Mesodermal cell (in vitro differentiated cells): ENCODE results near the gene SLC17A2.

ENCODE experiments used
- H3K27ac ChIP-seq: 2 replicates; pipeline ENCODE4 v1.7.0; 2013; ENCODE audit warnings: mild to moderate bottlenecking, low read depth, low read length, moderate library complexity; ENCODE audit not compliant: severe bottlenecking
- H3K36me3 ChIP-seq: 2 replicates; pipeline ENCODE4 v1.7.1; 2013; ENCODE audit warnings: mild to moderate bottlenecking, low read length, moderate library complexity; ENCODE audit not compliant: control insufficient read depth, insufficient read depth
- H3K4me1 ChIP-seq: one replicate; pipeline ENCODE4 v1.7.1; 2013; ENCODE audit warnings: mild to moderate bottlenecking, low read length; ENCODE audit not compliant: insufficient read depth, control insufficient read depth, poor library complexity, severe bottlenecking
- H3K4me3 ChIP-seq: 2 replicates; pipeline ENCODE4 v1.7.0; 2013; ENCODE audit warnings: low read length, control low read depth, mild to moderate bottlenecking; ENCODE audit not compliant: insufficient read depth, poor library complexity, severe bottlenecking; ENCODE audit errors: extremely low read depth
- H3K9me3 ChIP-seq: 2 replicates; pipeline ENCODE4 v1.7.1; 2013; ENCODE audit warnings: mild to moderate bottlenecking, low read length, moderate library complexity; ENCODE audit not compliant: control insufficient read depth
- WGBS, 2 experiments: methylation state at CpG; one replicate each; pipeline ENCODE4 v1.1.5; 2013; ENCODE audit warnings: missing lambda C conversion rate in 2 of 2; ENCODE audit not compliant: insufficient coverage in 2 of 2; 5-methylcytosine and 5-hydroxymethylcytosine counted together

SLC17A2 gene

DNA sequence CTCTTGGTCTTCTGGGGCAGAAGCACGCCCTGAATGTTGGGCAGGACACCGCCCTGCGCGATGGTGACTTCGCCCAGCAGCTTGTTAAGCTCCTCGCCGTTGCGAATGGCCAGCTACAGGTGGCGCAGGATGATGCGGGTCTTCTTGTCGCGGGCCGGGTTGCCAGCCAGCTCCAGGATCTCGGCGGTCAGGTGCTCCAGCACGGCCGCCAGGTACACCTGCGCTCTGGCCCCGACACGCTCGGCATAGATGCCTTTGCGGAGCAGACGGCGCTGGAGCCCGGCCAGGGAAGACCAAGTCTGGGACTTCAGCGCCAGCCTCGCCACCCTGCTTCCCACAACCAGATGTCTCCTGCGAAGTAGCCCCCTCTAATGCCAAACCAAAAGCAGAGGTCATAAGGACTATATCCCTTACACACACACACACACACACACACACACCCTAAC is 48.4 kb downstream of the SLC17A2 start:
- Histone ChIP-seq H3K27ac (no peak overlapping the region), H3K36me3 (no peaks in the 10 kb centered on the region), H3K4me1 (no peaks in the 10 kb centered on the region), H3K9me3 (no peaks in the 10 kb centered on the region), H3K4me3 (no peak overlapping the region)
- WGBS, 2 experiments = 92 to 97% methylated on average over 23 to 28 of the region's 28 CpGs

- no peaks in the 10 kb centered on the region for H3K9me3 ChIP-seq
- H3K36me3 ChIP-seq = no peaks in the 10 kb centered on the region
- no peaks in the 10 kb centered on the region for H3K4me1 ChIP-seq
- WGBS, 2 experiments = 92 to 100% methylated on average over 2 of the region's 4 CpGs
- H3K27ac ChIP-seq = no peak overlapping the region
- no peak overlapping the region for H3K4me3 ChIP-seq
These were observed 49.9 kb downstream of the SLC17A2 start for GRCh38 chr6:25880601-25881000.

DNA sequence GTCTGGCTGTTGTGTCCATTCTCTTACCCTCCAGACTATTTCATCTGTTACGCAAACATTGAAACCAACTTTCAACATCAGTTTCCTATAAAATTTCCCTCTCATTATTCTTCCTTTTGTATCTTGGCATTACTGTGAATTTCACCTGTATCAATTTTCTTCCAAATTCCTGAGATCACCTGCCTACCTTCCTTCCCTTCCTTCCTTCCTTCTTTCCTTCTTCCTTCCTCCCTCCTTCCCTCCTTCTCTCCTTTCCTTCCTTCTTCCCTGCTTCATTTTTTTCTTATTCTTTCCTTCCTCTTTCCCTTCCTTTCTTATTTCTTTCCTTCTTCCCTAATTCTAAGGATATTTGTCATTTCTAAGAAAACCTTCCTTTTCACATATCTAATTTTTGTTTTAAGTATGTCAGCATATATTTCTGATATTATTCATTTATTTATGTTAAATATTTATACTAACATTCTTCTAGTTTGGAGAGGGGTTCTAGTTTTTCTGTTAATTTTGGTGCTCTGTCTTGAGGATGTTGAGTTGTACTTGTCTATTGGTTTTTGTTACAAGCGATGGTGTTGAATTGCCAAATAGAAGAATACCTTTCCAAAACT is 51.7 kb downstream of the SLC17A2 start:
- H3K4me1 ChIP-seq = no peaks in the 10 kb centered on the region
- H3K27ac ChIP-seq = no peak overlapping the region
- H3K36me3 ChIP-seq = no peaks in the 10 kb centered on the region
- 86 to 94% methylated on average over 1 of the region's 2 CpGs for WGBS, 2 experiments
- H3K4me3 ChIP-seq = no peak overlapping the region
- H3K9me3 ChIP-seq = no peaks in the 10 kb centered on the region

GRCh38 chr6:25875926-25876602 is 54.4 kb downstream of the SLC17A2 start:
- H3K27ac ChIP-seq = no peak overlapping the region
- H3K4me3 ChIP-seq = no peak overlapping the region
- no peaks in the 10 kb centered on the region for H3K9me3 ChIP-seq
- H3K4me1 ChIP-seq = no peaks in the 10 kb centered on the region
- 100% methylated on average over 1 of the region's 3 CpGs; no CpG with 5 or more reads in 1 of the 2 experiments for WGBS, 2 experiments
- H3K36me3 ChIP-seq = no peaks in the 10 kb centered on the region

- Histone ChIP-seq H3K4me1 (no peaks in the 10 kb centered on the region), H3K36me3 (no peaks in the 10 kb centered on the region), H3K4me3 (no peak overlapping the region), H3K9me3 (no peaks in the 10 kb centered on the region), H3K27ac (no peak overlapping the region)
- 80% methylated on average over 1 of the region's 3 CpGs; no CpG with 5 or more reads in 1 of the 2 experiments for WGBS, 2 experiments
These were observed 55.0 kb downstream of the SLC17A2 start for GRCh38 chr6:25875563-25875905.

DNA sequence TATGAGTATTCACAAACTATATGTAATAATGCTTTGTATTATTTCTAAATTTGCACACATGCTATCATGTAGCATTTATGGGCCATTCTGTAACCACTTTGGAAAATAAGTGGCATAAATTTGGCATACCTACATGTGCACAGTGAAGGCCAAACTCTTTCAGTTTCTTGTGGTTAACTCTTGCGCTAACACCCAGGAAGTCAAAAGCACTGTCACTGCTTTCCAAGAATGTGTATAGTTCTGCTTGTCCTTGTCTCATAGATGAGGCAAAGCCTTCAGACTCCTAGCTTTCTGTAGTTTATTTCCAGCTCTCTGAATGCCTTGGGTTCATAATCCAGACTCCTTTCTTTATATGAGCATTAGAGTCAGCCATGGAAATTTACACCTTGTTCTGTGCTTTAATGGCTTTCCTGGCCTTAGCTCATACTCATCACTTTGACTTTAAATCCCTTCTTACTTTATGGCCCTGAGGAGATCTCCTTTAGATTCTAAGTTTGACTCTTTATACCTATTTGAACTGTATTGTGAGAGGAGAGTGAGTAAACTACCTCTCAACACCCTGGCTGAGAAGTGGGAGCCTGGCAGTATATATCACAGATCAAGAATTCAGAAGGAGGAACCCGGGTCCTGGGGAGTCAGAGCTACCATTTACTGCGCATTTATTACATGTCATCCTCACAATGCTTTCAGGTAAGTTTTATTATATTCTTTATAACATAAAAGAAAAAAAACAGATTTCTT is 55.5 kb downstream of the SLC17A2 start:
- H3K9me3 ChIP-seq = no peaks in the 10 kb centered on the region
- H3K4me1 ChIP-seq = no peaks in the 10 kb centered on the region
- no peak overlapping the region for H3K27ac ChIP-seq
- 86 to 100% methylated on average over 1 of the region's 3 CpGs for WGBS, 2 experiments
- H3K4me3 ChIP-seq = no peak overlapping the region
- H3K36me3 ChIP-seq = no peaks in the 10 kb centered on the region

DNA sequence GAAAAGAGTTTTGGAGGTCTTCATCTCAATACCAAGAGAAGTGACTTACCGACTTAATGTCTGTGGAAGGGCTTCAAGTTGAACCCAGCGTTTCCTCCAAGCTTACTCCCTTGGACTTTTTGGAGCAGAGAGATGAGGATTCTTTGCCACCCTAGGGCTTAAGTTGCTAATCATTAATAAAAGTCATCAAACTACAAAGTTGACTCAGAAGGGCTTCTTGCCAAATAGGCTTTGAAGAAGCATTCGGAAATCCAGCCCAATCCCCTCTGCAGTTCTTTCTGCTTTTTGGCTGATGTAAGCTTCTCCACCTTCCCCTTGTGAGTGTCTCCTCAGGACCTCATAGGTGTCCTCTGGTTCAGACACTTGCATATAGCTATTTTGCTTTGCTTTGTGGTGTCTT is 56.4 kb downstream of the SLC17A2 start, which contains the start of gene SLC17A3:
TSS of gene SLC17A3 (minus strand) at position 126 of the 400 bp plus-strand sequence. CDS start 5,856 bp downstream, outside the sequence.
- Histone ChIP-seq H3K4me1 (no peaks in the 10 kb centered on the region), H3K36me3 (no peaks in the 10 kb centered on the region), H3K9me3 (no peaks in the 10 kb centered on the region), H3K27ac (no peak within 1 kb of the TSS), H3K4me3 (no peak within 1 kb of the TSS)
- 81 to 93% methylated on average over 3 of the region's 3 CpGs for WGBS, 2 experiments

- Histone ChIP-seq H3K27ac (no peak overlapping the region), H3K9me3 (no peaks in the 10 kb centered on the region), H3K4me3 (no peak overlapping the region), H3K4me1 (no peaks in the 10 kb centered on the region), H3K36me3 (no peaks in the 10 kb centered on the region)
- WGBS, 2 experiments = 80 to 90% methylated on average over 1 of the region's 1 CpG
These were observed 57.7 kb downstream of the SLC17A2 start for GRCh38 chr6:25872814-25873213.

DNA sequence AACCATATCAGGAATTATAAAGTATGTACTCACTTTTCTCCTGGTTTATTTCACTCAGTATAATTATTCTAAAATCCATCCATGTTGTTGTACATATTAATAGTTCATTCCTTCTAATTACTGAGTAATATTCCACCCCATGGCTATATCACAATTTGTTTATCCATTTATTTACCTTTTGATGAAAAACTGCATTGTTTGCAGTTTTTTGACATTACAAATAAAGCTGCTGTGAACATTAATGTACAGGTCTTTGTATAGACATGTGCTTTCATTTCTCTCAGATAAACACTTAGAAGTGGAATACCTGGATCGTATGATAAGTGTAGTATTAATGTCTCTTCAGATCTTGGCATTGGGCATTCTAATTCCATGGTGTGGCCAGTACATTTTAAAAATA is 60.7 kb downstream of the SLC17A2 start:
- WGBS, 2 experiments = no CpG with 5 or more reads among the region's 1 CpG
- no peak overlapping the region for H3K27ac ChIP-seq

GRCh38 chr6:25868436-25869183 is 61.9 kb downstream of the SLC17A2 start:
- Histone ChIP-seq H3K4me3 (no peak overlapping the region), H3K36me3 (no peaks in the 10 kb centered on the region), H3K27ac (no peak overlapping the region), H3K4me1 (no peaks in the 10 kb centered on the region), H3K9me3 (no peaks in the 10 kb centered on the region)
- 60% methylated on average over 1 of the region's 3 CpGs; no CpG with 5 or more reads in 1 of the 2 experiments for WGBS, 2 experiments

More for the DNA sequence above, 60.7 kb downstream of the SLC17A2 start:
- Histone ChIP-seq H3K4me3 (no peak overlapping the region), H3K9me3 (no peaks in the 10 kb centered on the region), H3K36me3 (no peaks in the 10 kb centered on the region), H3K4me1 (no peaks in the 10 kb centered on the region)
